Urinary bladder (tissue), 4 donors: Measurements from ENCODE around the gene PKLR. TPM values are rescaled to one million over a fixed set of nuclear protein-coding genes. Genes with fewer than 3 reads are reported as not detected.
A peak's percentile ranks its signal among the peaks of the same experiment; 100 is the strongest.
"Not testable (repeated sequence)": the region's sequence is repeated elsewhere in the genome, so short reads cannot be mapped to it uniquely, and the experiment has no call there.

Experiments
- DNase-seq: peaks from one replicate; pipeline ENCODE4 v3.0.0-alpha.2; 2015; ENCODE audit errors: extremely low spot score
- H3K27ac ChIP-seq: one replicate; pipeline ENCODE4 v1.5.1; 2013; ENCODE audit warnings: low read depth, mild to moderate bottlenecking, moderate library complexity
- H3K36me3 ChIP-seq: one replicate; pipeline ENCODE4 v1.6.1; 2013; ENCODE audit warnings: mild to moderate bottlenecking, moderate library complexity; ENCODE audit not compliant: insufficient read depth
- H3K4me1 ChIP-seq: one replicate; pipeline ENCODE4 v1.6.1; 2013; ENCODE audit warnings: mild to moderate bottlenecking, moderate library complexity; ENCODE audit not compliant: insufficient read depth
- H3K4me3 ChIP-seq: one replicate; pipeline ENCODE4 v1.5.1; 2013; ENCODE audit warnings: low read depth, low read length
- WGBS: extraction: QIAGEN DNeasy Blood & Tissue Kit; methylation state at CpG from one replicate; pipeline ENCODE4 v1.1.7; 2013; 5-methylcytosine and 5-hydroxymethylcytosine counted together
- polyA plus RNA-seq: library from polyadenylated mRNA; stranded (reverse); fragments of 200-250 nt; gene quantifications from one replicate; pipeline ENCODE4 v1.2.3, GENCODE V29; 2013
- total RNA-seq: library from RNA; depleted of rRNA; stranded (reverse); fragments of >200 nt; gene quantifications from one replicate; pipeline ENCODE4 v1.2.3, GENCODE V29; 2014
- donor health status: healthy with polysubstance abuse.
- donor health status: healthy.

Gene PKLR
- total RNA-seq, result not detected
- polyA plus RNA-seq, result not detected

GRCh38 chr1:155301342-155301841 lies at the start of gene PKLR:
Gene PKLR (minus strand): TSS chr1:155301438. CDS start chr1:155301395, 43 bp downstream.
- Histone ChIP-seq H3K4me1 (no peaks in the 10 kb centered on the region), H3K27ac (no peak within 1 kb of the TSS), H3K4me3 (no peak within 1 kb of the TSS), H3K36me3 (no peaks in the 10 kb centered on the region)
- DNase-seq, result no peak
- WGBS, result 82% methylated on average over 5 of the region's 5 CpGs

DNA sequence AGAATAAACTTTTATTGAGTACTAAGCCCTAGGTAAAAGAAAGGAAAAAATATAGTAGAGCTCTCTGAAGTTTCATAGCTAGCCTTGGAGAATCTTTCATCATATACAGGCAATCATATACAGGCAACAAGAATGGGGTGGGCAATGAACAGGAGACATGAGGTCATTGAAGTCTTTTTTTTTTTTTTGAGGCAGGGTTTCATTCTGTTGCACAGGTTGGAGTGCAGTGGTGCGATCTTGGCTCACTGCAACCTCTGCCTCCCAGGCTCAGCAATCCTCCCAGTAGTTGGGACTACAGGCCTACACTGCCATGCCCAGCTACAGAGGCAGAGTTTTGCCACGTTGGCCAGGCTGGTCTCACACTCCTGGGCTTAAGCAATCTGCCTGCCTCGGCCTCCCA lies 41.6 kb upstream of the PKLR start:
- H3K4me1 ChIP-seq, result no peaks in the 10 kb centered on the region
- DNase-seq, result no peak
- 93% methylated on average over 3 of the region's 3 CpGs for WGBS
- H3K36me3 ChIP-seq, result peaks cover 13% of the 10 kb centered on the region
- H3K27ac ChIP-seq, result no peak overlapping the region
- H3K4me3 ChIP-seq, result no peak overlapping the region

GRCh38 chr1:155339515-155340097 lies 38.4 kb upstream of the PKLR start:
- no peak for DNase-seq
- Histone ChIP-seq H3K4me3 (no peak overlapping the region), H3K27ac (no peak overlapping the region), H3K4me1 (no peaks in the 10 kb centered on the region), H3K36me3 (peaks cover 12% of the 10 kb centered on the region)
- 77% methylated on average over 8 of the region's 8 CpGs for WGBS

DNA sequence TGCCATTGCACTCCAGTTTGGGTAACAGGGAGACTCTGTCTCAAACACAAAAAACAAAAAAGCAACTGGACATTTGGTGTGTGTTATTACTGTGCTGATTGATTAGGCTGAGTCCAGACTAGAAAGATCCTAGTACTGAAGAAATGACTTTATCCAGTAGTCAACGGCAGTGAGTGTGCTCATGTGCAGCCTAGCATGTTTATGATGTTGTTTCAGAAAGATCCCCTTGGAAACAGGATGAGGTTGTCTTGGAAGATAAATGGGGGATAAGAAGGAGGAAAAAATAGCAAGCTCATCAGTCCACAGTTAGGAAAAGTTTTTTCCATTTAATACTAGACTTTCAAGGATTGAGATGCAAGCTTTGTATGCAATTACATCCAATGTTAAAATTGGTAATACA lies 33.7 kb upstream of the PKLR start:
- no peak for DNase-seq
- no peak overlapping the region for H3K27ac ChIP-seq
- peaks cover 5% of the 10 kb centered on the region for H3K36me3 ChIP-seq
- H3K4me1 ChIP-seq, result no peaks in the 10 kb centered on the region
- no peak overlapping the region for H3K4me3 ChIP-seq
- 28% methylated on average over 1 of the region's 1 CpG for WGBS

- H3K36me3 ChIP-seq, result no peaks in the 10 kb centered on the region
- 90% methylated on average over 11 of the region's 11 CpGs for WGBS
These were observed 28.9 kb upstream of the PKLR start for GRCh38 chr1:155329980-155330598.

DNA sequence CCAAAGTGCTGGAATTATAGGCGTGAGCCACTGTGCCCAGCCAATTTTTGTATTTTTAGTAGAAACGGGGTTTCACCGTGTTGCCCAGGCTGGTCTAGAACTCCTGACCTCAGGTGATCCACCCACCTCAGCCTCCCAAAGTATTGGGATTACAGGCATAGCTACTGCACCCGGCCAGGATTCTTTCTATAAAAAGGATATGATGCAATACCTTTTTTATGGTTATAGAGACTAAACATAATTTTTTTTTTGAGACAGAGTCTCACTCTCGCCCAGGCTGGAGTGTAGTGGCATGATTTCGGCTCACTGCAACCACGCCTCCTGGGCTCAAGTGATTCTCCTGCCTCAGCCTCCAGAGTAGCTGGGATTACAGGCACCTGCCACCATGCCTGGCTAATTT lies 27.6 kb upstream of the PKLR start:
- not testable (repeated sequence) for H3K4me1 ChIP-seq, H3K4me3 ChIP-seq, H3K27ac ChIP-seq, DNase-seq, H3K36me3 ChIP-seq
- WGBS, result 75% methylated on average over 7 of the region's 7 CpGs

More at GRCh38 chr1:155329980-155330598, 28.9 kb upstream of the PKLR start:
- H3K27ac ChIP-seq, result no peak overlapping the region
- H3K4me1 ChIP-seq, result no peaks in the 10 kb centered on the region
- DNase-seq, result no peak
- no peak overlapping the region for H3K4me3 ChIP-seq

- Histone ChIP-seq H3K4me1 (no peaks in the 10 kb centered on the region), H3K27ac (no peak overlapping the region), H3K4me3 (no peak overlapping the region), H3K36me3 (no peaks in the 10 kb centered on the region)
- DNase-seq, result no peak
- 84% methylated on average over 4 of the region's 4 CpGs for WGBS
These were observed 26.7 kb upstream of the PKLR start for GRCh38 chr1:155327981-155328380.

DNA sequence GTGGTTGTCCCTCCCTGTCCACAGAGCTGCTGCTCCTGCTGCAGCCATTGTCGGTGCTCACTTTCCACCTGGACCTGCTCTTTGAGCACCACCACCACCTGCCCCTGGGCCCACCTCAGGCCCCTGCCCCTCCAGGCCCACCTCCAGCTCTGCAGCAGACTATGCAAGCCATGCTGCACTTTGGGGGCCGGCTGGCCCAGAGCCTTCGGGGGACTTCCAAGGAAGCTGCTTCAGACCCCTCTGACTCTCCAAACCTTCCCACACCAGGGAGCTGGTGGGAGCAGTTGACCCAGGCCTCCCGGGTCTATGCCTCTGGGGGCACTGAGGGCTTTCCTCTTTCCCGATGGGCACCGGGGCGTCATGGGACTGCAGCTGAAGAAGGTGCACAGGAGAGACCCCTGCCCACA lies 25.4 kb upstream of the PKLR start:
- 90% methylated on average over 7 of the region's 7 CpGs for WGBS
- H3K4me3 ChIP-seq, result no peak overlapping the region

DNA sequence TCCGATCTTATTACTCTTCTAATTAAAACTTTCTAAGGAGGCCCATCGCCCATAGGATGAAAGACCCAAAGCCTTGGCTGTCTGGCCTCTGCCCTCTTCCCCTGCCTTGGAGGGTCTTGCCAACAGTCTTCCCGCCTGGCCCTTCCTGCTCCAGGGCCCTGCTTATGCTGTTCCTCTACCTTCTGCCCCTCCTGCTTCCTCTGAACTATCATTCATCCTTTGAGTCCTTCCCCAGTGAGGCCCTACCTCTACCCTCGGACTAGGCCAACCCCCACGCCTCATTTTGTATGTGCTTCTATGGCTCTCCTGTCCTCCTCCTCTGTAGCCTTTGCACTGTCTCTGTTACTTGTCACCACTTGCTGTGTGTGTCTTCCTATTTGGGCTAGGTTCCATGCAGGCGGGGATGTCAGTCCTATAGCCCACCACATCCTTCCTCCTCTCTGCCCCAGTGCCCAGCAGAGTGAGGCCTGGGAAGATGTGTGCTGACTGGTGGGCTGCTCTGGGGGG lies 24.8 kb upstream of the PKLR start:
- Histone ChIP-seq H3K27ac (no peak overlapping the region), H3K4me1 (no peaks in the 10 kb centered on the region), H3K4me3 (no peak overlapping the region), H3K36me3 (no peaks in the 10 kb centered on the region)
- no peak for DNase-seq
- 88% methylated on average over 6 of the region's 6 CpGs for WGBS

More for the DNA sequence above, 25.4 kb upstream of the PKLR start:
- Histone ChIP-seq H3K4me1 (no peaks in the 10 kb centered on the region), H3K36me3 (no peaks in the 10 kb centered on the region), H3K27ac (no peak overlapping the region)
- DNase-seq, result no peak

- H3K36me3 ChIP-seq, result no peaks in the 10 kb centered on the region
- DNase-seq, result no peak
- peak overlapping the region; percentile 69 for H3K4me3 ChIP-seq
- WGBS, result 43% methylated on average over 6 of the region's 6 CpGs
- H3K27ac ChIP-seq, result no peak overlapping the region
- peaks cover under 1% of the 10 kb centered on the region for H3K4me1 ChIP-seq
These were observed 24.3 kb upstream of the PKLR start for GRCh38 chr1:155325603-155325893.

GRCh38 chr1:155324717-155325602 lies 23.7 kb upstream of the PKLR start:
- peak overlapping the region; percentile 69 for H3K4me3 ChIP-seq
- no peak for DNase-seq
- H3K27ac ChIP-seq, result peak overlapping the region; percentile 46
- WGBS, result 7% methylated on average over 59 of the region's 59 CpGs
- peaks cover 2% of the 10 kb centered on the region for H3K4me1 ChIP-seq
- H3K36me3 ChIP-seq, result no peaks in the 10 kb centered on the region

DNA sequence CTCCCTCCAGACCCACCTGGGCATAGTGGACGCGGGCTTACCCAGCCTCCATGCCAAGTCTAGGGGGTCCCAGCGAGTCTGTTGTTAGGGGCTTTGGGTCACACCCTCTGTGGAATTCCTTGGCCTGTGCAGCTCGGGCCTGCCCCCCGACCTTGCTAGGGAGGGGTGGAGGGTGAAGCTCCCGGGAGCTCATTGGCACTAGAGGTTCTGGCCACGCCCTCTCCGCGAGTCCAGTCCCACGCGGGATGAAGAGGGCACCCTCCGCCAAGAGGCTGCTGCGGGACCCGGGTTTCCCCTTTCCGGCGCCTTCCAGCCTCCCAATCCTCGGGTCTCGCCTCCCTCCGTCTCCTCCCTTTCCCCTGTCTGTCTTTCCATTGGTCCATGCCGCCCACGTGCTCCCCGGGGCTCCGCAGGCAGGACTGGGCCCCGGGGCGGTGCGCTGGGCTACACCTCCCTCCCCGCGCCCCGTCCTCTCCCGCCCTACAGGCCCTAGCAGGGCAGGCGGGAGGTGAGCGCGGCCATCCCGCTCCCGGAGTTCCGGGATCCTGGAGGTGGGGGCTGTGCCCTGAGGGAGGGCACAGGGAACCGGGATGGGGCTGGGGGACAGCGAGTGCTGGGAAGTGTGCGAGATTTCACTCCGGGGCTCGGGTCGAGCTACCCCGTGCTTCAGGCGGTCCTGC lies 22.9 kb upstream of the PKLR start:
- Histone ChIP-seq H3K36me3 (no peaks in the 10 kb centered on the region), H3K27ac (peak overlapping the region; percentile 93), H3K4me1 (peaks cover 2% of the 10 kb centered on the region), H3K4me3 (peak overlapping the region; percentile 69)
- peak; percentile 87 for DNase-seq
- under 1% methylated on average over 44 of the region's 44 CpGs for WGBS

DNA sequence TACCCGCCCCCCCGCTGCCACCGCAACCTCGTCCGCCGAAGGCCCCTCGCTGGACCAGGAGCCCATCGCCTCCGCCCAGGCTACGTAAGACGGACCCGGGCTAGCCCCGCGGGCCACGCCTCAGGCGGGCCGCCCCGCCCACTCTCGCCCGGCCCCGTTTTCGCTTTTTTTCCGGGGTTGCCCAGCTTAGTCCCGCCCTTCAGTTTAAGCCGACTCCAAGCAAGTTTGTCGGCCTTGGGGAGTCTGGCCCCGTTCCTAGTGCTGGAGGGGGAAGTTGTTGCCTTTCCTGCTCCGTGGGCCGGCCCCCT lies 22.4 kb upstream of the PKLR start:
- peak; percentile 79 for DNase-seq
- under 1% methylated on average over 29 of the region's 29 CpGs for WGBS
- no peaks in the 10 kb centered on the region for H3K36me3 ChIP-seq
- H3K27ac ChIP-seq, result peak overlapping the region; percentile 93
- H3K4me1 ChIP-seq, result peaks cover 2% of the 10 kb centered on the region
- H3K4me3 ChIP-seq, result peak overlapping the region; percentile 69
